ENCODE data around the gene FAM174B. TPM values are rescaled to one million over a fixed set of nuclear protein-coding genes. Genes with fewer than 3 reads are reported as not detected.

The FAM174B gene
- total and polyA plus RNA-seq, 12 donors: 3.7 to 16.4 (median 9.9) TPM

GRCh38 chr15:92584105-92584504 is 71.5 kb downstream of the FAM174B start:
- Histone ChIP-seq H3K4me3 (no peak overlapping the region), H3K27ac (no peak overlapping the region), H3K4me1 (replicated peaks in 1 of 2) (no peaks in the 10 kb centered on the region), H3K27me3 (no peaks in the 10 kb centered on the region), H3K9me3 (replicated peaks in 1 of 3) (no peaks in the 10 kb centered on the region), H3K36me3 (replicated peaks in 1 of 2) (no peaks in the 10 kb centered on the region)
- intact Hi-C loops (cut with DNase I): no loop called here
- TF ChIP-seq CTCF (IDR thresholded peaks at IDR 0.05) (no peak), POLR2A (IDR thresholded peaks at IDR 0.05) (no peak)
- 64 to 75% (median 72%) methylated on average over 4 of the region's 4 CpGs for WGBS, 4 donors
- DNase-seq: no peak

- DNase-seq: no peak
- Histone ChIP-seq H3K27me3 (no peaks in the 10 kb centered on the region), H3K27ac (no peak overlapping the region), H3K36me3 (replicated peaks in 1 of 2) (no peaks in the 10 kb centered on the region), H3K4me3 (no peak overlapping the region), H3K4me1 (replicated peaks in 1 of 2) (no peaks in the 10 kb centered on the region), H3K9me3 (replicated peaks in 1 of 3) (no peaks in the 10 kb centered on the region)
- TF ChIP-seq CTCF (IDR thresholded peaks at IDR 0.05) (no peak), POLR2A (IDR thresholded peaks at IDR 0.05) (no peak)
- intact Hi-C loops (cut with DNase I): no loop called here
- WGBS, 4 donors: 64 to 73% (median 71%) methylated on average over 17 to 19 of the region's 19 CpGs
Measured at GRCh38 chr15:92583096-92584034, 72.2 kb downstream of the FAM174B start.

GRCh38 chr15:92582206-92582605 is 73.4 kb downstream of the FAM174B start:
- no peak for DNase-seq

More at GRCh38 chr15:92582206-92582605, 73.4 kb downstream of the FAM174B start:
- no peak overlapping the region for H3K27ac ChIP-seq
- WGBS, 4 donors: 72 to 85% (median 79%) methylated on average over 6 of the region's 6 CpGs
- H3K27me3 ChIP-seq: no peaks in the 10 kb centered on the region
- intact Hi-C loops (cut with DNase I): no loop called here
- no peaks in the 10 kb centered on the region for H3K9me3 ChIP-seq (replicated peaks in 1 of 3)
- no peak for TF ChIP-seq POLR2A (IDR thresholded peaks at IDR 0.05)
- TF ChIP-seq CTCF (IDR thresholded peaks at IDR 0.05): no peak
- H3K4me3 ChIP-seq: no peak overlapping the region
- H3K4me1 ChIP-seq (replicated peaks in 1 of 2): no peaks in the 10 kb centered on the region
- H3K36me3 ChIP-seq (replicated peaks in 1 of 2): no peaks in the 10 kb centered on the region

All from adrenal gland (tissue), 12 donors.